Right kidney (tissue), 1 donor: Measurements from ENCODE around the gene SEMA3G.

Source experiments
- DNase-seq: peaks from one replicate; pipeline ENCODE4 v3.0.0-alpha.2; 2016

Gene SEMA3G

DNA sequence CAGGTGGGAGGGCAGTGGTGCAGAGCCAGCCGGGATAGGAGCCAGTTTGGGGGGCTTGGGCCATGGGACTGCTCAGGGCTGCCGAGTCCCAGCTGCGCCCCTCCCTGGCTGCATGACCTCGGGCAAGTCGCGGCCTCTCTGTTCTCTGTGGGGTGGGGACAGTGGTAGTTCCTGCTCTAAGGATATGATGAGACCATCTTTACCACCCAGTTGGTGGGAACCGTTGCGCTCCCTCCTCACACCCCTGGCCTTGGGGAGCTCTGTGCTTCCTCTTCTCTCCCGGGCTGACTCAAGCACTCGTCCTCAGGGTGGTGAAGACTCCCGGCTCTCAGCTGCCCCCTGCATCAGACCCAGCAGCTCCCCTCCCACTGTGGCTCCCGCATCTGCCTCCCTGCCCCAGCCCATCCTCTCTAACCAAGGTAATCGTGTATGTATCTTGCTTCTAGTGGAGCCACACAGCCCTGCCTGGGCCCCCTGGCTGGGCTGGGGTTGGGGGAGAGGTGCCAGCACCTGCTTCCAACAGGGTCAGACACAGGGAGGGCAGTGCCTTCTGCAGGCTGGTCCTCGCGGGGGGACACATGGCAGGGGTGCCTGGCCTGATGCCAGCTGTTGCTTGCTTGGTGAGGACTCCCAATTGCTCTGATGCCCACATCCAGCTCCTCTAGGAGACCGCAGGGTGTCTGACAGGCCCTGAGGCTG, 35.1 kb upstream of the SEMA3G start:
- no peak for DNase-seq

DNA sequence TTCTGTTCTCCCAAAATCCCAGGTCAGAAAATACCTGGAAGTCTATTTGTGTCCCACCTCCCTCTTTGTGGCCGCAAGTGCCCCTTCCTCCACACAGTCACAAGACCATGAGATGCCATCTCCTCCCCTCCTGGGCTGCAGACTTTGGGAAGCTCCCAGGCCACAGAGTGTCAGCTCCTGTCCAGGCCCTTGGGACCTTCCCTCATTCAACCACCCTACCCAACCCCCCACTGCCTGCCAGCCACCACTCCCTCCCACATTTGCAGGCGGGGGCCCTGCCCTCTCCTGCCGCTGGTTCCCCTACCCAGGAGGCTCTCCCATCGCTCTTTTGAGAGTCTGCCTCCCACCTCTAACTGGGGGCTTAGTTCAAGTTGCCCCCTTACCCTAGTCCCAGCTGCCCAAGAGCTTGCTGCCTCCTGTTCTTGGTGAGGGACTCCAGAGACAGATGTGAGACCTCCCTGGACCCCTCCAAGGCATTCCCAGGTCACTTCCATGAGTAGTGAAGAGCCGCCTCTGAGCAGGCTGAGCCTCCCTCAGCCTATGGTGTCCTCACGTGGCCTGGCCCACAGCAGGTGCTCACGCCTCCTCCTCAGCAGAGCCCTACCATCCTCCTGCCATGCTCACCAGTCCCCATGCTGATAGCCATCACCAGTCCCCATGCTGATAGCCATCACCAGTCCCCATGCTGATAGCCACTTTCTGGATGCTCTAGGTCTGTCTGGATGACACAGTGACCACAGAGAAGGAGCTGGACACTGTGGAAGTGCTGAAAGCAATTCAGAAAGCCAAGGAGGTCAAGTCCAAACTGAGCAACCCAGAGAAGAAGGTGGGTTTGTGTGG, 34.4 kb upstream of the SEMA3G start:
- DNase-seq = no peak

DNA sequence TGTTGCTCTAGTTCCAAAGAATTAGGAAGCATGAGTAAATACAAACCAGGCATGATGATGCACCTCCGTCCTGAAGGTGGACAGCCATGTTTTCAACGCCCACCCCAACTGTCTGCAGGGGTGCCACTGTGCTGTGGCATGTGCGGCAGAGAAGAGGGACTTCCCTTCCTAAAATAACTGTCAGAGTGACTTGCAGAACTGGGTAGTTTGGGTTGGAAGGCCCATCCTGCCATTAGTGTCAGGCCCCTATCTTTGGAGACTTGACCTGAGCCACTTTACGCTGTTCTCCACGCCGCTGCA, 32.8 kb upstream of the SEMA3G start:
- DNase-seq = no peak

DNA sequence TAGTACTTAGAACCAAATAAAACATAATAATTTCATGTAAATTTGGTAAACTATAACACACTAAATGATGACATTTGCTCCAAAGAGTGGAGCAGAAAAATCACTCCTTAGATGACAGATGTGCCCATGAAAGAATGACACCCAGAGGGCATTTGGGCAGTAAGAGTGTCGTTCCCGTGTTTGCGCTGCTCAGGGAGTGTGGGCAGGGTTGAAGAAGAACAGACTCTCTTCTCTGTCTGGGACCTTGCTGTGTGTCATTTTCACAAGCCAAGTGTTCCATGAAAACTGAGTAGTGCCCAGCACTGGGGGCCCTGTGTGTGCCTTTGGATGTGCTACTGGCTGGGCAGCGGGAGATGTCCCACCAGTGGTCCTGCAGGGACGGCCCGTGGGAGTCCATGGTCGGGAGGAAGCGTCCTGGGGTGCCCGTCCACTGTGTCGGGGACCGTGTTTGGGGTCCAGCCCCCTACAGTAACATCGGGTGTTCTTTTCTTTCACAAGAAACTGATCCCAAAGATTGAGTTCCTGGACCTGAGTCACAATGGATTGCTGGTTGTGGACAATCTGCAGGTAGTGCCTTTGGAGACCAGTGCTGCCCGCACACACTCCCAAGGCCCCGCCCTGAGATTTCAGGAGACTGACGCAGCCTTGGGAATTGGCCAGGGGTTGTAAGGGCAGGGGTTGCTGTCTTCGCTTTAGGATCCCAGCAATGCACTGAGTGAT, 32.3 kb upstream of the SEMA3G start:
- no peak for DNase-seq

DNA sequence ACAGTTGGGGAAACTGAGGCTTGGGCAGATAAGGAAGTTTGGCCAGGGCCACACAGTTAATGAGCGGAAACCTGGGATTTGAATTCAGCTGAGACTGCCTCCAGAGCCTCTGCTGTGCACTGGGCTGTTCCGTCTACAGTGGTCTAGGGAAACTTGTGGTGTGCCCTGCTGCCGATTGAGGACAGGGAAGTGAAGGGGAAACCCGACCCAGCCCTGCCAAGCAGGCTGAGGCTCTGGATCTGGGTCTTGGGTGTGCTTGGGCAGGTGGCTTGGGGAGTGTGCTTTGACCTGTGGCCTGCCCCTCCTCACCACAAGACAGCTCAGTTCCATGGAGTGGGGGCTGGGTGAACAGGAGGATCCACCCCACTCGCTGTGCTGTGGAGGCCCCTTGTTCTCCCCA, 28.1 kb upstream of the SEMA3G start:
- DNase-seq = no peak

DNA sequence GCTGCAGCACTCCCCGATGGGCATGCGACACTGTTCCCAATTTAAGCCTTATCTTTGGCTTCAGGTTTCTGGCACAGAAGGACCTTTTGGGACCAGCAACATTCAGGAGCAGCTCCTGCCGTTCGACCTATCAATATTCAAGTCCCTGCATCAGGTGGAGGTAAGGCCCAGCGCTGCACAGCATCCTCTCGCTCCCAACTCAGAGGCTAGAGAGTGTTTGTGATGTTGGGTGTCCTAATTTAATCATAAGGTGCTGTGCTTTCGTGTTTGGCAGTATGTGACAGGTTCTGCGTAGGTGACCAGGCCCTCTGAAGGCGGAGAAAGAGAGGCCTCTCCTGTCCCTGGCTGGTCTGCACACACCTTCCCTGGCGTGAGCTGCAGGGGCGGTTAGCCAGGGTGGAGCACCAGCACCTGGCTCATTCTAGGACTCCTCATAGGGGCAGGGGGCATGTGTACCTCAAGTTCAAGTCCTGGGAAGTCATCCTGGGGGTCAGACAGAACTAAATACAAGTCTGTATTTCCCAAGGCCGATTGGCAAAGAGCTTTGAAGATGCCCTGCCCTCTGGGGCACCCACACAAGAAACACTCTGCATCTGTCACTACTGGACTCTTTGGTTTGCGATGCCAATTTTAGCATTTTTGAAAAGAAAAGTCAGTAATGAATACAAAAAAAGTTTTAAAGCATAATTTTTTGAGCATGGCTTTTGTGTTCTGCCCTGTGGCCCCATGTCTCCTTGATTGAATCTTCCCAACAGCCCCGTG, 27.5 kb upstream of the SEMA3G start:
- no peak for DNase-seq

DNA sequence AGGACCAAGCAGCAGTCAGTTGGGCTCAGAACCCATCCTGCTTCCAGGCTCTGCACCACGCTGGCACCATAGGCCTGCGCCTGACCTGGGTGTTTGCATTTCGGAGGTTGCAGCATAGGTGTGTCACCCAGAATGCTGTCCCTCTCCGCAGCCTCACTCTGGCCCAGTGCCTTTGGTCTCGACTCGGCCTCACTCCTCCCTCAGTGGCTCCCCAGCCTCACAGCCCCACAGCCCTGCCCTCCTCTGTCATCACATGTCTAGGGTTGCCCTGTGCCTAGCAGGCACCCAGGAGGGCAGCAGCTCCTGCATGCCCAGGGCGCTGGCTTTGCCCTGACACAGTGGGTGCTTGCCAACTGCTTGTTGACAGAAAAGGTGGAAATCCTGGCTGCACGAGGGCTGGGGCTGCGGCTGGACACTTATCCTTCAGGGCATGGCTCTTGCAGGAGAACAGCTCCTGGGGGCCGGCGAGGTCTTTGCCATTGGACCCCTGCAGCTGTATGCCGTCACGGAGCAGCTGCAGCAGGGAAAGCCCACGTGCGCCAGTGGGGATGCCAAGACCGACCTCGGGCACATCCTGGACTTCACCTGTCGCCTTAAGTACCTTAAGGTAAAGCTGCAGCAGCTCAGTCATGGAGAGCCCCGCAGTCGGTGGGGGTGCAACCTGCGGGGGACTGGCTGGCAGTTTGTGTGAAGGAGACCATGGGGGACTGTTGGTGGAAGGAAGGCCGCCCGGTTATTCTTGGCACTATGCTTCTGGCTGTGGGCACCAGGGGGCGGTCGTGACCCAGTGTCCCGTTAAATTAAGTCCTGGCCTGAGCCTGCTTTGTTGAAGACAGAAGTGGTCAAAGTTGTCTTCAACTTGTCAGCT, 26.7 kb upstream of the SEMA3G start:
- no peak for DNase-seq

DNA sequence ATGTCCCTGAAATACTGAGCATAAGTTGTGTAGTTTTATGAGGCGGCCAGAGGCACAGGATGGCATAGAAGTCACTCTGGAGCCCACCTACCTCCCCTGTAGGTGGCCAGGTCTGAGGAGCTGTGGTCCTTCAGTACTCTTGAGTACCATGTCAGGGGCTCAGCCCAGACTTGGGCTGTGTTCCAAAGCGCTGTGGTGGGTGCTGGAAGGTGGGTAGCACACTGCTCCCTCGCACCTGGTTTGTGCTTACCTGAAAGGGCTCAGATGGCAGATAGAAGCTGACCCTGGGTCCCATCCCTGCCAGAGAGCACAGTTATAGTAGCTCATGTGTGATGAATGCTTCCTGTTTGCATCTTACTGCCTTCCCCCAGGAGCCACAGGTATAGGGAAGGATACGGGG, 26.0 kb upstream of the SEMA3G start:
- DNase-seq = no peak

DNA sequence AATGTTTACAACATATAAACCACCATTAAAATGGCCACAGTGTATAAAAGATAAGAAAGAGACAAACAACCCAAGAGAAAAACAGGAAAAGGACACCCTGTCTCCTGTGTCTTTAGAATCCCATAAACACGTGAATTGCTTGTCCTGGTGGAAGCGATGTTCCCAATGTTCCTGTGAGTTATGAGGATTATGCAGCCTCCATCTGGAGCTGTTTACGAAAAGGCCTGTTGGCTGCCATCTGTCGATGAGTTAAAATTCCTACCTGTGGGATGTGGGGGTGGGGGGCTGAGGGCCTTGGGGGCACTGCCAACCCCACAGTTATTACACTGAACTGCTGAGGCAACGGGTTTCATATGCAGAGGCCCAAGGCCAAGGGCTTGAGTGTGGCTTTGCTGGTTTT, 24.1 kb upstream of the SEMA3G start:
- no peak for DNase-seq

DNA sequence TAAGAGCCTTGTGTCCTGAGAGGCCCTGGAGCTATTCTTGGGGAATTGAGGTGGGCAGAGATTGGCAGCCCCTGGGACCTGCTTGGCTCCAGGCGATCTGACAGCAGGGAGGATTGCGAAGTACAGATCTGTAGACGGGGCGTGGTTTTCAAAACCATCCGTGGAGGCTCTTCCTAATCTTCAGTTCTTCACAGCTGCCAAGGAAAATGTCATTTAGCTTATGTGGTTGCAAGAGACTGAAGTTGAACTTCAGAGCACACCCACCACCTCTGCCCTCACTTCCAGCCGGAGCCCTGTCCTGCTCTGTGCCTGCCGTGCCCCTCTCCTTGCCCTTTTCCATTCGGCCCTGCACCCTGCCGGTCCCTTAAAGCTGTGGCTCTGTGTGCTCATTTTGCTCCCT, 23.4 kb upstream of the SEMA3G start:
- no peak for DNase-seq

DNA sequence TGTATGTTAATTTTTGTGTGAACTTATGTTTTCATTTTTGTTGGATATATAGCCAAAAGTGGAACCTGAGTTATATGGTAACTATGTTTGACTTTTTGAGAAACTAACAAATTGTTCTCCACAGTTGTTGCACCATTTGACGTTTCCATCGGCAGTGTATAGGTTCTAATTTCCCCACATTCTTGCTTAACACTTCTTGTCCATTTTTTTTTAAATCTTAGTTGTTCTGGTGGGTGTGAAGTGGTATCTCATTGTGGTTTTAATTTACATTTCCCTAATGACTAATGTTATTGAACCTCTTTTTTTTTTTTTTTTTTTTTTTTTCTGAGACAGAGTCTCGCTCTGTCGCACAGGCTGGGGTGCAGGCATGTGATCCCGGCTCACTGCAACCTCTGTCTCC, 18.5 kb upstream of the SEMA3G start:
- no peak for DNase-seq

DNA sequence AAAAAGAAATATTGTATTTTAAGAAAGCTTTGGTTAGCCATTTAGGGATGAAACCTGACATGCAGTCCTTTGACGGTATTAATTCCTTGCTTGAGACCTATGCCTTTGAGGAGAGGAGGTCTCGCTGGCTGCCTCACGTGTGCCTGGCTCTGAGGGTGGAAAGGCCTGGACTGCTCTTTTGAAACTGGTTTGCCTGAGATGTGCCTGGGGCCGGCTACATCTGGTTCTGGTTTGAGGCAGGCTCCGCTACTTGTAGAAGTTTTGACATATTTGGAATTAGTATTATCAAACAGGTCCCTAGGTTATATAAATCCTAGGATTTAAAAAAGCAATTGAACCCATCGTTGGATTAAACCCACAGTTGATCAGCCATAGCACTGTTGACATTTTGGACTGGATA, 17.0 kb upstream of the SEMA3G start:
- no peak for DNase-seq

DNA sequence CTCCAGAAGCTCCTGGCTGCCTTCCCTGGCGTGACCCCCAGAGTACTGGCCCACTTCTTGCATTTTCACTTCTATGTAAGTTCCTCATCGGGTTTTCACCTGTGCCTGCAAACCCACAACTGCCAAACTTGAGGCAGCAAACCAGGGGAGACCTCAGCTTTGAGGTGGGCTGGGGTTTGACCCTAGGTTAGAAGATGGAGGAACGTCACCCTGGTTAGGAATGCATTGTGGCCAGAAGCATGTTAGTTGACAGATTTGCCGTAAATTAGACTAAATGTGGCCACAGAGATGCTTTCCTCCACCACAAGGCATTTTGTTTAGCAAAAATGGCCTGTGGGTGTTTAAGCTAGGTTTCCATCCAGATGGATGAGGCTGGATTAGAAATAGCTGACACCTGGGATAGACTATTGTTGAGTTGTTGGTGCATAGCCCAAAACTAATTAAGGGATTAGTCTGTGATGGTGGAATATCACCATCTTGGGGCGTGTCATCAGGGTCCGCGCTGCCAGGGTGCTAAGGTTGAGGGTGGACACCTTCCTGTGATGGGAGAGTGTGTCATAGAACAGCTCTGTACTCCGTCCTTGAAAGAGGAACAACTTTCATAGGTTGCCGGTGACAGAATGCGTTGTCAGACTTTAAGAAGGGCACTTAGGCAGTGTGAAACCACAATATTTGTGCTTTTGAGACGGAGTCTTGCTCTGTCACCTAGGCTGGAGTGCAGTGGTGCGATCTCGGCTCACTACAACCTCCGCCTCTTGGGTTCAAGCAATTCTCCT, 14.1 kb upstream of the SEMA3G start:
- DNase-seq = no peak

DNA sequence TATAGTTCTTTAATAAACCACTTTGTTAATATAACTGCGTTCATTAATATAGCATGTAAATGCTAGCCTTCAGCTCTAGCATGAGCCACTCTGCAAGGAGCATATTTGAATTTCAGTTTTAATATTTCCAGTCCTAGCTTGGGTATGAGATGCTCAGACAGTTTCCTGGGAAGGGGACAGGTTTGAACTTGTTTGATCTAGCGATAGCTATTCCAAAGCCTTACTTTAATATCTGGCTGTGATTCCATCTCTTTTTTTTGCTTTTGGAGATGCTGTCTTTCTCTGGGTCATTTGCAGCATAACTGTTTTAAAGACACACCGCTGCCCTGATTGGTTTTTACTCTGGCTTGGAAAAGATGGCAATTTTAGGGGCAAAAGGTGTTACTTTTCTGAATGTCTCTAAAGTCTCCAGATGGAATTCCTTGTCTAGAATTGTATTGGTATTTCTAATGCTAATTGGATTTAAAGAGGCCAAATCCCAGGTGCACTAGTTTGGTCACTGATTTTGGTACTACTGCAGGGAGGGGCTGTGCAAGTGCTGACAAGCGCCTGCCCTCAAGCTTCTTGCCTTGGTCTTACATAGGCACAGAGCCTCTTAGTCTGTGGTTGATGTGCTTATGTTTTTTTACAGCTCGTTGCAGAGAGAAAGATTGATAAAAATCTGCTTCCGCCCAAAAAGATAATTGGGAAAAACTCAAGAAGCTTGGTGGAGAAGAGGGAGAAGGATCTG, 13.3 kb upstream of the SEMA3G start:
- DNase-seq = no peak

DNA sequence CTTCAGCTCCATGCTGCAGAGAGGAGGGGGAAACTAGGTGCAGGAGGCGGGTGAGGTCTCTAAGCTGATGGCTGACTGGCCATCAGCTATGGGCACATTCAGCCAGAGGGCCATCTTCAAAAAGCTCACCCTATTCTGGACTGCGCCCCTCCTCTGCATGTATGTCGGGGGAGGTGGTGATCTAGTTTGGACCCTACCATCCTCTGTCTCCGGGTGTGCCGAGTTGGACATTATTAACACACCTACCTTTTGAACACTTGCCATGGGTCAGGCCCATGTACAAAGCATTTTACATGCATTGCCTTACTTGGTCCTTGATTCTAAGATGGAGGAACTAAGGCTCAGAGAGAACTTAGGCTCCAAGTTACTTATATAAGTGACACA, 11.9 kb upstream of the SEMA3G start:
- no peak for DNase-seq

DNA sequence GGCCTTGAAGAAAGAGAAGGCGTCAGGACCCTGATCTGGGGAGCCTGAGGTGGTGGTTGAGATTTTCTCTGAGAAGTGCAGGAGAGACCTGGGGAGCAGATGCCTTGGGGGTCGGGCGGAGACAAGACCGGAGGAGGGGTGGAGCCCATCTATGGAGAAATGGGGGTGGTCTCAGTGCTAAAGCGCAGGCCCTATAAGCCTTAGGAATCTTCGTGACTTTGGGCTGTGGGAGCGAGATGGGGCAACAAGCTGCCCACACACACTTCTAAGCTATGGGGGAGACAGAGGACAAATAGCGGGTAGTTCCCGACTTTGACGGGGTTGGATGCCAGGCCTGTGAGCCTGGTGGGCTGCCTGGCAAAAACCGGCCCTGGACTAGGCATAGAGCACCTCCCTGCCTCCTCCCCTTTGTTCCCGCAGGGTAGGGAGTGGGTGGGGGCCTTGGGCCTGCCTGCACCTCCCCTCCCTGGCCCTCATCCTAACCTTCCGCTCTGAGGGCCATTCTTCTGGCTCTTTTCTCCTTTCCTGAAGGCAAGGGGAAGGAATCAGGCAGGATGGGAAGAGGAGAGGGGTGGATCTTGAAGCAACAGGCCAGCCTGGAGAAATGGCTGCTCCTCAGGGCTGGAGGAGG, 11.4 kb upstream of the SEMA3G start:
- DNase-seq = peak; percentile 71

DNA sequence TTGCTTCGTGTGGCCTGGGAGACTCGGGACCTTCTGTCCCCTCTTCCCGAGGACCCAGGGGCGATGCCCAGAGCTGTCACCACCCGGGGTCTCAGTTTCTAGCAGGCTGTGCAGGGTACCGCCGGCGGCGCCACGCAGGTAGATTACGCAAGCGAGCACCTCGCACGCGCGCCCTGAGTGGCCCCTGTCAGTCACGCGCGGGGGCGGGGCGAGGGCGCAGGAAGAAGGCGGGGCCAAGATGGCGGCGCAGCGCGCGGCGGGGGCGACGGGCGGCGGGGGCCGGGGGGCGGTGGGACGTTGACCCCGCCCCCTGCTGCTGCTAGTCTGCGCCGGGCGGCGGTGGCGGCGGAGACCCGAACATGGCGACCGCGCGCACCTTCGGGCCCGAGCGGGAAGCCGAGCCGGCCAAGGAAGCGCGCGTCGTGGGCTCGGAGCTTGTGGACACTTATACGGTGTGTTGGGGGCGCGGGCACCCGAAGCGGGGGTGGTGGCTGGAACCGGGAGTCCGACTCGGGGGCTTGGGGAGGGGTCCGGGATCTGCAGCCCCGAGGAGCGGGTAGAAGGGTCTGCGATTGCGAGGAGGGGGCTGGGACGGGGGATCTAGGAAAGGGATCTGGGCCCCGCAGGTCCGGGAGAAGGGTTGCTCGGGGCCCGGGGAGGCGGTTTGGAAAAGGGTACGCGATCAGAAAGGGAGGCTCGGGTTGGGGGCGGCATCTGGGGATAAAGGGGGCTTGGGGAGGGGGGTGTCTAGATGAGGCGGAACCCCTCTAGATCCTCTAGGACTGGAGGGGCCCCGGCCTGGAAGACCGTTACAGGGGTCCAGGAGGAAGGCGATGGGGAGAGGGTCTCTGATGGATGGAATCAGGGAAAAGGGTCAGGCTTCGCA, 10.6 kb upstream of the SEMA3G start, which contains the start of gene NISCH:
NISCH (plus strand) TSS at position 322 of the 886 bp plus-strand sequence; CDS start at position 360, 38 bp downstream.
- DNase-seq = peak; percentile 75

DNA sequence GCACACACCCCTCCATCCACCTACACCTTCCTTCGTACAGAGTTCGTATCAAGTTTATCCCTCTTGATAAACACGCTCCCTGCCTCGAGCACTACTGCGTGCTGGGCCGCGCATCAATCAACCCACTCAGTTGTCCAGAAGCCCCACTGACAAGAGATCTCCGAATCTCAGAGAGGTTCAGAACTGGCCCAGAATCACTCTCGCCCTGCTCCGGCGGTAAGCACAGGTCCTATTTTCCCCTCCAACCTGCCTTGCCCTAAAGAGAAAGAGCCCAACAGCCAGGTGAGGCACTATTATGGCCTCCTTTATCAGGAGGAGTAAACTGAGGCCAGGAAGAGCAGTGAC, 10.0 kb upstream of the SEMA3G start:
- DNase-seq = no peak
